ENCODE measurements around the gene AGO3. TPM values are rescaled to one million over a fixed set of nuclear protein-coding genes. Genes with fewer than 3 reads are reported as not detected.

The AGO3 gene
- total and polyA plus RNA-seq, 10 of the 15 experiments (the other 5 are each of a cell fraction or from before 2014, with no cell fraction given) = 3.9 to 35.2 (median 12.5) TPM

- no peak for ATAC-seq
- WGBS (ENCODE audit: insufficient coverage, insufficient replicate concordance, low lambda C conversion rate, missing lambda C conversion rate) = 100% methylated on average over 3 of the region's 3 CpGs
- no peak for FAIRE-seq
- RAD21 ChIA-PET (ENCODE audit: unreplicated experiment) = interaction anchor here (0.5 to 0.8 kb wide), 2 partner anchors 64 to 422 kb away, joined by 3 read pairs; no protein-coding TSS in a partner anchor
- intact Hi-C loops (cut with micrococcal nuclease; ENCODE audit: unreplicated experiment) (no loop called here), in situ Hi-C loops (cut with MboI) (no loop called here)
- Histone ChIP-seq H2AFZ (ENCODE audit: control insufficient read depth, low read depth, low read length) (no peak overlapping the region), H4K20me1 (ENCODE audit: control insufficient read depth, insufficient read depth) (no peaks in the 10 kb centered on the region), H3K4me3 (no peak overlapping the region), H3K27ac (ENCODE audit: control insufficient read depth, insufficient read depth) (no peak overlapping the region), H3K9ac (ENCODE audit: control insufficient read depth, insufficient read depth, low read length) (no peak overlapping the region), H3K36me3 (ENCODE audit: control insufficient read depth in 2 of 2, insufficient read depth in 2 of 2, low read length in 1 of 2) (no peaks in the 10 kb centered on the region; a peak in 1 of 4 replicates), H3K27me3 (replicated peaks in 1 of 2; ENCODE audit: control insufficient read depth in 2 of 2, insufficient read depth in 2 of 2, low read length in 1 of 2) (no peaks in the 10 kb centered on the region), H3K79me2 (ENCODE audit: control insufficient read depth, insufficient read depth, low read length) (no peaks in the 10 kb centered on the region; the same call in 1 of the 2 replicates), H3K4me1 (ENCODE audit: control insufficient read depth, insufficient read depth, low read length) (no peaks in the 10 kb centered on the region), H3K4me2 (ENCODE audit: control insufficient read depth, insufficient read depth) (no peak overlapping the region), H3K9me3 (replicated peaks; ENCODE audit: control insufficient read depth, insufficient read depth, low read length) (no peaks in the 10 kb centered on the region)
- no peak for DNase-seq (ENCODE audit: low read depth, low spot score)
- no TSS peak for BruUV-seq (replicated peaks)
- POLR2A ChIA-PET = no interaction called here
- CTCF ChIA-PET = interaction anchor here (0.7 kb wide), 1 partner anchor 89 kb away, joined by 3 read pairs; no protein-coding TSS in a partner anchor
- SMC1A ChIA-PET (ENCODE audit: uncharacterized antibody, unreplicated experiment) = no interaction called here
- TF ChIP-seq NFIC (IDR thresholded peaks at IDR 0.05; ENCODE audit: low read depth, low read length) (no peak), SREBF1 (IDR thresholded peaks at IDR 0.05; ENCODE audit: low read length) (no peak)
Measured at GRCh38 chr1:35959304-35959703, 28.4 kb downstream of the AGO3 start.

- in situ Hi-C loops (cut with MboI) = no loop called here
- intact Hi-C loops (cut with micrococcal nuclease; ENCODE audit: unreplicated experiment) = loop anchor here (1.0 kb wide), 1 partner anchor 20 kb away; no protein-coding TSS in a partner anchor
- no TSS peak for BruUV-seq (replicated peaks)
- DNase-seq (ENCODE audit: low read depth, low spot score) (no peak), ATAC-seq (no peak), FAIRE-seq (no peak)
- Histone ChIP-seq H3K4me3 (no peak overlapping the region), H3K4me1 (ENCODE audit: control insufficient read depth, insufficient read depth, low read length) (no peaks in the 10 kb centered on the region), H3K4me2 (ENCODE audit: control insufficient read depth, insufficient read depth) (no peak overlapping the region), H2AFZ (ENCODE audit: control insufficient read depth, low read depth, low read length) (no peak overlapping the region), H3K9me3 (replicated peaks; ENCODE audit: control insufficient read depth, insufficient read depth, low read length) (no peaks in the 10 kb centered on the region), H3K27ac (ENCODE audit: control insufficient read depth, insufficient read depth) (no peak overlapping the region), H3K79me2 (ENCODE audit: control insufficient read depth, insufficient read depth, low read length) (no peaks in the 10 kb centered on the region; the same call in 1 of the 2 replicates), H3K27me3 (replicated peaks in 1 of 2; ENCODE audit: control insufficient read depth in 2 of 2, insufficient read depth in 2 of 2, low read length in 1 of 2) (no peaks in the 10 kb centered on the region), H3K9ac (ENCODE audit: control insufficient read depth, insufficient read depth, low read length) (no peak overlapping the region), H4K20me1 (ENCODE audit: control insufficient read depth, insufficient read depth) (no peaks in the 10 kb centered on the region), H3K36me3 (ENCODE audit: control insufficient read depth in 2 of 2, insufficient read depth in 2 of 2, low read length in 1 of 2) (no peaks in the 10 kb centered on the region)
- no peak for TF ChIP-seq RFX5 (IDR thresholded peaks at IDR 0.05; ENCODE audit: low read depth, low read length)
- no peak for TF ChIP-seq EP300 (IDR thresholded peaks at IDR 0.05; ENCODE audit: borderline replicate concordance in 1 of 2, control insufficient read depth in 1 of 2, low read depth in 2 of 2, low read length in 2 of 2)
- no peak for TF ChIP-seq HCFC1 (IDR thresholded peaks at IDR 0.05; ENCODE audit: low read length)
- no peak for TF ChIP-seq ZSCAN29 (IDR thresholded peaks at IDR 0.05)
- no peak for TF ChIP-seq HSF1 (IDR thresholded peaks at IDR 0.05; ENCODE audit: low read depth, low read length)
- TF ChIP-seq YBX1 (IDR thresholded peaks at IDR 0.05) = no peak
- no peak for TF ChIP-seq FOXM1 (IDR thresholded peaks at IDR 0.05; ENCODE audit: low read depth, low read length)
- TF ChIP-seq SIN3A (IDR thresholded peaks at IDR 0.05; ENCODE audit: low read depth, low read length) = no peak
- no peak for TF ChIP-seq NR2C2 (IDR thresholded peaks at IDR 0.05; ENCODE audit: borderline replicate concordance, control insufficient read depth, insufficient read length, low read depth)
- no peak for TF ChIP-seq RCOR1 (conservative IDR thresholded peaks at IDR 0.05; ENCODE audit: low read depth, low read length)
- TF ChIP-seq ELK1 (IDR thresholded peaks at IDR 0.05; ENCODE audit: low read depth, low read length) = no peak
- no peak for TF ChIP-seq EZH2 (IDR thresholded peaks at IDR 0.05; ENCODE audit: borderline replicate concordance, control insufficient read depth, low read depth, low read length)
- ChIA-PET RAD21 (ENCODE audit: unreplicated experiment) (no interaction called here), CTCF (no interaction called here), SMC1A (ENCODE audit: uncharacterized antibody, unreplicated experiment) (interaction anchor here (0.9 kb wide), 1 partner anchor 14 kb away, joined by 3 read pairs; no protein-coding TSS in a partner anchor), POLR2A (no interaction called here)
- WGBS (ENCODE audit: insufficient coverage, insufficient replicate concordance, low lambda C conversion rate, missing lambda C conversion rate) = 100% methylated on average over 2 of the region's 2 CpGs
Measured at GRCh38 chr1:35962952-35963351, 32.0 kb downstream of the AGO3 start.
